K562 (cell line): ENCODE results near the gene LSM4. TPM values are rescaled to one million over a fixed set of nuclear protein-coding genes. Genes with fewer than 3 reads are reported as not detected.

Source experiments
- CCNT2 ChIP-seq: IDR thresholded peaks from 2 replicates; pipeline ENCODE4 v1.6.1; 2011; ENCODE audit warnings: borderline replicate concordance, low read depth, mild to moderate bottlenecking, moderate library complexity, mixed read lengths, low read length; ENCODE audit not compliant: insufficient read length; ENCODE audit errors: extremely low read depth
- CREM ChIP-seq: IDR thresholded peaks from 2 replicates; pipeline ENCODE4 v1.6.1; 2014; ENCODE audit warnings: antibody characterized with exemption, low read depth
- ESRRA ChIP-seq: fragments of 450-650 bp; IDR thresholded peaks from 2 replicates; pipeline ENCODE4 v1.6.1; 2014; ENCODE audit warnings: low read depth, mild to moderate bottlenecking, moderate library complexity, borderline replicate concordance
- RBM17 ChIP-seq: fragments of 200-400 bp; formaldehyde crosslinking; IDR thresholded peaks from 2 replicates; pipeline ENCODE4 v1.6.1; 2017; ENCODE audit warnings: low read depth, mild to moderate bottlenecking, low read length, borderline replicate concordance
- RFX7 ChIP-seq: fragments of 250-450 bp; sonication (Bioruptor Pico); IDR thresholded peaks from 2 replicates; pipeline ENCODE4 v1.5.1; 2021; ENCODE audit warnings: mild to moderate bottlenecking
- SAFB2 ChIP-seq: fragments of 200-400 bp; formaldehyde crosslinking; IDR thresholded peaks from 2 replicates; pipeline ENCODE4 v1.6.1; 2018; ENCODE audit warnings: borderline replicate concordance, low read length, low read depth, moderate library complexity; ENCODE audit not compliant: severe bottlenecking
- SMC3 ChIP-seq: conservative IDR thresholded peaks from 2 replicates; pipeline ENCODE4 v1.6.1; 2011; ENCODE audit warnings: low read depth, low read length, improper control_type of control experiment; ENCODE audit not compliant: insufficient read depth
- SOX6 ChIP-seq: fragments of 450-650 bp; IDR thresholded peaks from 2 replicates; pipeline ENCODE4 v1.6.1; 2014; ENCODE audit warnings: mild to moderate bottlenecking
- TAF9B ChIP-seq: fragments of 450-650 bp; IDR thresholded peaks from 2 replicates; pipeline ENCODE4 v1.6.1; 2018; ENCODE audit warnings: mild to moderate bottlenecking; ENCODE audit not compliant: partially characterized antibody
- ZZZ3 ChIP-seq: fragments of 450-650 bp; IDR thresholded peaks from 2 replicates; pipeline ENCODE4 v1.6.1; 2016; ENCODE audit warnings: antibody characterized with exemption, mild to moderate bottlenecking, moderate library complexity
- polyA plus RNA-seq, 8 experiments: library from polyadenylated mRNA; depleted of rRNA in 4 of 8; stranded (reverse) in 5 of 8; unstranded in 3 of 8; fragments of >200 nt; fragmentation: Nextera tagmentation in 2 of 8; fragmentation: Illumina TruSeq in 1 of 8; extraction: Ambion mirVana in 2 of 8; extraction: Trizol in 1 of 8; gene quantifications; 2 replicates each; pipeline versions ENCODE4 v1.2.1 to v1.2.3, GENCODE V29; 2011 to 2014; ENCODE audit warnings: inconsistent platforms in 1 of 8, missing spikeins in 1 of 8
- total RNA-seq, 7 experiments: library from RNA; depleted of rRNA in 6 of 7; stranded (reverse); fragments of >200 nt in 6 of 7; fragmentation: Illumina TruSeq in 2 of 7; extraction: Trizol in 2 of 7; gene quantifications; 2 replicates each; pipeline versions ENCODE4 v1.2.1 to v1.2.3, GENCODE V29; 2011 to 2021; ENCODE audit warnings: low replicate concordance in 1 of 7
- TF ChIP-seq, protein P1 (sequence below): fragments of 200-600 bp; sonication (generic); IDR thresholded peaks from one replicate; pipeline ENCODE4 v1.6.1; 2012; ENCODE audit warnings: mild to moderate bottlenecking, low read depth, low read length, inconsistent platforms
- TF ChIP-seq, protein P2 (sequence below): fragments of 450-650 bp; IDR thresholded peaks from 2 replicates; pipeline ENCODE4 v1.7.0; 2016; ENCODE audit warnings: borderline replicate concordance
- TF ChIP-seq, protein P3 (sequence below): fragments of 250-450 bp; sonication (Bioruptor Pico); IDR thresholded peaks from 2 replicates; pipeline ENCODE4 v1.5.1; 2021; ENCODE audit warnings: mild to moderate bottlenecking

LSM4 gene
- total and polyA plus RNA-seq, 9 of the 15 experiments (the other 6 are each of a cell fraction or from before 2014, with no cell fraction given), result 11.9 to 763 (median 202) TPM

DNA sequence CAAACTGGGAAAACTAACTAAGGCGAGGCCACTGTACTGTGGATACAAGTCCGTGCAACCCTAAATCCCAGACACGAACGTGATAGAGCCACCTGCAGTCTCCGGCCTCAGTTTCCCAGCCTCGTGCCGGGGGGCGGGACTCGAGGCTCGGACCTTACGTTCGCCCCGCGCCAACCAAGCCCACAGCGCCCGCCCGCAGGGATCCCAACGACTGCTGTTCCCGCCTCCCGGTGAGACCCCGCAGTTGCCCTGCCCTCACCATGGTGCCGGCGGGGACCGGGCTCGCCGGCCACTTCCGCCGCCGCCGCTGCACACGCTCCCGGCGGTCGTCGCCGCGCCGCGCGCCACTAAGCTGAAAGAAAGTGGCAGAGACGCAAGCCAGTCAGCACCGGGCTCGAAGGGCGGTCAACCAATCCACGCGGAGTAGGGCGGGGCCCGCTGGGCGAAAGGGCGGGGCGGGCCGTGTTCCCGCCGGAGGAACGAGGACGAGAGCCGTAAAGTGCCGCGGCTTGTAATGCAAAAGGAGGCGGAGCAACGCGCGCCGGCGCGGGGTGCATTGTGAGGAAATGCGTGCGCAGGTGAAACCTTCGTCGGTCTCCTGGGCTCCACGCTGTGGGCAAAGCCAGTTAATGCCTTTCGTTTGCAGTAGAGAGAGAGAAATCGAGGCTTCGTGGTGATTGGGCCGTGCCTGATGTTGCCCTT, at the start of gene LSM4 (continued):
- TF ChIP-seq, protein P1, sequence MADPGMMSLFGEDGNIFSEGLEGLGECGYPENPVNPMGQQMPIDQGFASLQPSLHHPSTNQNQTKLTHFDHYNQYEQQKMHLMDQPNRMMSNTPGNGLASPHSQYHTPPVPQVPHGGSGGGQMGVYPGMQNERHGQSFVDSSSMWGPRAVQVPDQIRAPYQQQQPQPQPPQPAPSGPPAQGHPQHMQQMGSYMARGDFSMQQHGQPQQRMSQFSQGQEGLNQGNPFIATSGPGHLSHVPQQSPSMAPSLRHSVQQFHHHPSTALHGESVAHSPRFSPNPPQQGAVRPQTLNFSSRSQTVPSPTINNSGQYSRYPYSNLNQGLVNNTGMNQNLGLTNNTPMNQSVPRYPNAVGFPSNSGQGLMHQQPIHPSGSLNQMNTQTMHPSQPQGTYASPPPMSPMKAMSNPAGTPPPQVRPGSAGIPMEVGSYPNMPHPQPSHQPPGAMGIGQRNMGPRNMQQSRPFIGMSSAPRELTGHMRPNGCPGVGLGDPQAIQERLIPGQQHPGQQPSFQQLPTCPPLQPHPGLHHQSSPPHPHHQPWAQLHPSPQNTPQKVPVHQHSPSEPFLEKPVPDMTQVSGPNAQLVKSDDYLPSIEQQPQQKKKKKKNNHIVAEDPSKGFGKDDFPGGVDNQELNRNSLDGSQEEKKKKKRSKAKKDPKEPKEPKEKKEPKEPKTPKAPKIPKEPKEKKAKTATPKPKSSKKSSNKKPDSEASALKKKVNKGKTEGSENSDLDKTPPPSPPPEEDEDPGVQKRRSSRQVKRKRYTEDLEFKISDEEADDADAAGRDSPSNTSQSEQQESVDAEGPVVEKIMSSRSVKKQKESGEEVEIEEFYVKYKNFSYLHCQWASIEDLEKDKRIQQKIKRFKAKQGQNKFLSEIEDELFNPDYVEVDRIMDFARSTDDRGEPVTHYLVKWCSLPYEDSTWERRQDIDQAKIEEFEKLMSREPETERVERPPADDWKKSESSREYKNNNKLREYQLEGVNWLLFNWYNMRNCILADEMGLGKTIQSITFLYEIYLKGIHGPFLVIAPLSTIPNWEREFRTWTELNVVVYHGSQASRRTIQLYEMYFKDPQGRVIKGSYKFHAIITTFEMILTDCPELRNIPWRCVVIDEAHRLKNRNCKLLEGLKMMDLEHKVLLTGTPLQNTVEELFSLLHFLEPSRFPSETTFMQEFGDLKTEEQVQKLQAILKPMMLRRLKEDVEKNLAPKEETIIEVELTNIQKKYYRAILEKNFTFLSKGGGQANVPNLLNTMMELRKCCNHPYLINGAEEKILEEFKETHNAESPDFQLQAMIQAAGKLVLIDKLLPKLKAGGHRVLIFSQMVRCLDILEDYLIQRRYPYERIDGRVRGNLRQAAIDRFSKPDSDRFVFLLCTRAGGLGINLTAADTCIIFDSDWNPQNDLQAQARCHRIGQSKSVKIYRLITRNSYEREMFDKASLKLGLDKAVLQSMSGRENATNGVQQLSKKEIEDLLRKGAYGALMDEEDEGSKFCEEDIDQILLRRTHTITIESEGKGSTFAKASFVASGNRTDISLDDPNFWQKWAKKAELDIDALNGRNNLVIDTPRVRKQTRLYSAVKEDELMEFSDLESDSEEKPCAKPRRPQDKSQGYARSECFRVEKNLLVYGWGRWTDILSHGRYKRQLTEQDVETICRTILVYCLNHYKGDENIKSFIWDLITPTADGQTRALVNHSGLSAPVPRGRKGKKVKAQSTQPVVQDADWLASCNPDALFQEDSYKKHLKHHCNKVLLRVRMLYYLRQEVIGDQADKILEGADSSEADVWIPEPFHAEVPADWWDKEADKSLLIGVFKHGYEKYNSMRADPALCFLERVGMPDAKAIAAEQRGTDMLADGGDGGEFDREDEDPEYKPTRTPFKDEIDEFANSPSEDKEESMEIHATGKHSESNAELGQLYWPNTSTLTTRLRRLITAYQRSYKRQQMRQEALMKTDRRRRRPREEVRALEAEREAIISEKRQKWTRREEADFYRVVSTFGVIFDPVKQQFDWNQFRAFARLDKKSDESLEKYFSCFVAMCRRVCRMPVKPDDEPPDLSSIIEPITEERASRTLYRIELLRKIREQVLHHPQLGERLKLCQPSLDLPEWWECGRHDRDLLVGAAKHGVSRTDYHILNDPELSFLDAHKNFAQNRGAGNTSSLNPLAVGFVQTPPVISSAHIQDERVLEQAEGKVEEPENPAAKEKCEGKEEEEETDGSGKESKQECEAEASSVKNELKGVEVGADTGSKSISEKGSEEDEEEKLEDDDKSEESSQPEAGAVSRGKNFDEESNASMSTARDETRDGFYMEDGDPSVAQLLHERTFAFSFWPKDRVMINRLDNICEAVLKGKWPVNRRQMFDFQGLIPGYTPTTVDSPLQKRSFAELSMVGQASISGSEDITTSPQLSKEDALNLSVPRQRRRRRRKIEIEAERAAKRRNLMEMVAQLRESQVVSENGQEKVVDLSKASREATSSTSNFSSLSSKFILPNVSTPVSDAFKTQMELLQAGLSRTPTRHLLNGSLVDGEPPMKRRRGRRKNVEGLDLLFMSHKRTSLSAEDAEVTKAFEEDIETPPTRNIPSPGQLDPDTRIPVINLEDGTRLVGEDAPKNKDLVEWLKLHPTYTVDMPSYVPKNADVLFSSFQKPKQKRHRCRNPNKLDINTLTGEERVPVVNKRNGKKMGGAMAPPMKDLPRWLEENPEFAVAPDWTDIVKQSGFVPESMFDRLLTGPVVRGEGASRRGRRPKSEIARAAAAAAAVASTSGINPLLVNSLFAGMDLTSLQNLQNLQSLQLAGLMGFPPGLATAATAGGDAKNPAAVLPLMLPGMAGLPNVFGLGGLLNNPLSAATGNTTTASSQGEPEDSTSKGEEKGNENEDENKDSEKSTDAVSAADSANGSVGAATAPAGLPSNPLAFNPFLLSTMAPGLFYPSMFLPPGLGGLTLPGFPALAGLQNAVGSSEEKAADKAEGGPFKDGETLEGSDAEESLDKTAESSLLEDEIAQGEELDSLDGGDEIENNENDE, result no peak
- no peak for TF ChIP-seq RFX7 (CRISPR knock-in tag)
- TF ChIP-seq TAF9B, result peak; percentile 8
- no peak for TF ChIP-seq SAFB2
- TF ChIP-seq SOX6, result no peak; the same call in 1 of the 2 replicates
- no peak for TF ChIP-seq ZZZ3
- TF ChIP-seq CCNT2, result peak; percentile 71
- TF ChIP-seq CREM, result peak; percentile 84
- TF ChIP-seq, protein P2, sequence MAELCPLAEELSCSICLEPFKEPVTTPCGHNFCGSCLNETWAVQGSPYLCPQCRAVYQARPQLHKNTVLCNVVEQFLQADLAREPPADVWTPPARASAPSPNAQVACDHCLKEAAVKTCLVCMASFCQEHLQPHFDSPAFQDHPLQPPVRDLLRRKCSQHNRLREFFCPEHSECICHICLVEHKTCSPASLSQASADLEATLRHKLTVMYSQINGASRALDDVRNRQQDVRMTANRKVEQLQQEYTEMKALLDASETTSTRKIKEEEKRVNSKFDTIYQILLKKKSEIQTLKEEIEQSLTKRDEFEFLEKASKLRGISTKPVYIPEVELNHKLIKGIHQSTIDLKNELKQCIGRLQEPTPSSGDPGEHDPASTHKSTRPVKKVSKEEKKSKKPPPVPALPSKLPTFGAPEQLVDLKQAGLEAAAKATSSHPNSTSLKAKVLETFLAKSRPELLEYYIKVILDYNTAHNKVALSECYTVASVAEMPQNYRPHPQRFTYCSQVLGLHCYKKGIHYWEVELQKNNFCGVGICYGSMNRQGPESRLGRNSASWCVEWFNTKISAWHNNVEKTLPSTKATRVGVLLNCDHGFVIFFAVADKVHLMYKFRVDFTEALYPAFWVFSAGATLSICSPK, result no peak
- peak; percentile 52; the same call in 1 of the 2 replicates for TF ChIP-seq ESRRA
- no peak for TF ChIP-seq RBM17
- TF ChIP-seq, protein P3, sequence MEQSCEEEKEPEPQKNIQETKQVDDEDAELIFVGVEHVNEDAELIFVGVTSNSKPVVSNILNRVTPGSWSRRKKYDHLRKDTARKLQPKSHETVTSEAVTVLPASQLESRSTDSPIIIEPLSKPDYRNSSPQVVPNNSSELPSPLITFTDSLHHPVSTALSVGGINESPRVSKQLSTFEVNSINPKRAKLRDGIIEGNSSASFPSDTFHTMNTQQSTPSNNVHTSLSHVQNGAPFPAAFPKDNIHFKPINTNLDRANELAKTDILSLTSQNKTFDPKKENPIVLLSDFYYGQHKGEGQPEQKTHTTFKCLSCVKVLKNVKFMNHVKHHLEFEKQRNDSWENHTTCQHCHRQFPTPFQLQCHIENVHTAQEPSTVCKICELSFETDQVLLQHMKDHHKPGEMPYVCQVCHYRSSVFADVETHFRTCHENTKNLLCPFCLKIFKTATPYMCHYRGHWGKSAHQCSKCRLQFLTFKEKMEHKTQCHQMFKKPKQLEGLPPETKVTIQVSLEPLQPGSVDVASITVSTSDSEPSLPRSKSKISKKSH (CRISPR knock-in tag), result no peak
- TF ChIP-seq SMC3, result peak; percentile 57; the same call in 1 of the 2 replicates
